Measurements from ENCODE around the gene CHST3. TPM values are rescaled to one million over a fixed set of nuclear protein-coding genes. Genes with fewer than 3 reads are reported as not detected.

The CHST3 gene
- total RNA-seq, 1 donor from 2014 or later = 12.9 TPM

GRCh38 chr10:71950683-71951082 is 13.5 kb upstream of the CHST3 start:
- Mint-ChIP-seq H3K9me3 (ENCODE audit: low read depth) (peaks cover 32% of the 10 kb centered on the region), H3K4me3 (ENCODE audit: low read depth) (no peak overlapping the region), H3K36me3 (ENCODE audit: insufficient read depth) (peaks cover 10% of the 10 kb centered on the region), H3K4me1 (ENCODE audit: low read depth) (peaks cover 2% of the 10 kb centered on the region), H3K27ac (no peak overlapping the region), H3K27me3 (no peaks in the 10 kb centered on the region)
- TF ChIP-seq CTCF (IDR thresholded peaks at IDR 0.05; ENCODE audit: unreplicated experiment) = no peak
- no peak for DNase-seq (ENCODE audit: low spot score, unreplicated experiment)

GRCh38 chr10:71952745-71953144 is 11.4 kb upstream of the CHST3 start:
- TF ChIP-seq CTCF (IDR thresholded peaks at IDR 0.05; ENCODE audit: unreplicated experiment) = no peak
- Mint-ChIP-seq H3K27ac (no peak overlapping the region), H3K36me3 (ENCODE audit: insufficient read depth) (peaks cover 8% of the 10 kb centered on the region), H3K27me3 (no peaks in the 10 kb centered on the region), H3K4me1 (ENCODE audit: low read depth) (peaks cover 8% of the 10 kb centered on the region), H3K9me3 (ENCODE audit: low read depth) (peaks cover 22% of the 10 kb centered on the region), H3K4me3 (ENCODE audit: low read depth) (no peak overlapping the region)
- DNase-seq (ENCODE audit: low spot score, unreplicated experiment) = no peak

GRCh38 chr10:71957546-71958275 is 6.5 kb upstream of the CHST3 start:
- DNase-seq (ENCODE audit: low spot score, unreplicated experiment) = no peak

GRCh38 chr10:71959526-71959925 is 4.7 kb upstream of the CHST3 start:
- no peak for TF ChIP-seq CTCF (IDR thresholded peaks at IDR 0.05; ENCODE audit: unreplicated experiment)
- no peak for DNase-seq (ENCODE audit: low spot score, unreplicated experiment)
- no peaks in the 10 kb centered on the region for H3K27me3 Mint-ChIP-seq
- H3K9me3 Mint-ChIP-seq (ENCODE audit: low read depth) = peaks cover 20% of the 10 kb centered on the region
- no peak overlapping the region for H3K4me3 Mint-ChIP-seq (ENCODE audit: low read depth)
- H3K4me1 Mint-ChIP-seq (ENCODE audit: low read depth) = peaks cover 15% of the 10 kb centered on the region
- no peak overlapping the region for H3K27ac Mint-ChIP-seq
- H3K36me3 Mint-ChIP-seq (ENCODE audit: insufficient read depth) = peaks cover 11% of the 10 kb centered on the region

More at GRCh38 chr10:71957546-71958275, 6.5 kb upstream of the CHST3 start:
- Mint-ChIP-seq H3K27ac (no peak overlapping the region), H3K27me3 (no peaks in the 10 kb centered on the region), H3K9me3 (ENCODE audit: low read depth) (peaks cover 21% of the 10 kb centered on the region), H3K4me3 (ENCODE audit: low read depth) (no peak overlapping the region), H3K4me1 (ENCODE audit: low read depth) (peaks cover 11% of the 10 kb centered on the region), H3K36me3 (ENCODE audit: insufficient read depth) (peaks cover 12% of the 10 kb centered on the region)
- TF ChIP-seq CTCF (IDR thresholded peaks at IDR 0.05; ENCODE audit: unreplicated experiment) = peak; percentile 22

- TF ChIP-seq CTCF (IDR thresholded peaks at IDR 0.05; ENCODE audit: unreplicated experiment) = no peak
- DNase-seq (ENCODE audit: low spot score, unreplicated experiment) = no peak
- no peak overlapping the region for H3K27ac Mint-ChIP-seq
- peaks cover 6% of the 10 kb centered on the region for H3K9me3 Mint-ChIP-seq (ENCODE audit: low read depth)
- peaks cover 4% of the 10 kb centered on the region for H3K36me3 Mint-ChIP-seq (ENCODE audit: insufficient read depth)
- no peak overlapping the region for H3K4me3 Mint-ChIP-seq (ENCODE audit: low read depth)
- H3K27me3 Mint-ChIP-seq = no peaks in the 10 kb centered on the region
- H3K4me1 Mint-ChIP-seq (ENCODE audit: low read depth) = peaks cover 25% of the 10 kb centered on the region
These were observed 2.4 kb upstream of the CHST3 start for GRCh38 chr10:71961831-71962230.

Measured in progenitor cell of endocrine pancreas (in vitro differentiated cells).